ENCODE data around the gene PICK1.

Gene PICK1

GRCh38 chr22:38089474-38089851 lies 32.3 kb downstream of the PICK1 start:
- 0 out of 2 replicates have a peak overlapping the region, but pooled peaks have one; percentile 4 for H3K27ac ChIP-seq
- TF ChIP-seq ZFX (IDR thresholded peaks at IDR 0.05; ENCODE audit: borderline replicate concordance) (no peak), CTCF (IDR thresholded peaks at IDR 0.05) (no peak)

GRCh38 chr22:38097058-38097457 lies 39.9 kb downstream of the PICK1 start:
- TF ChIP-seq CTCF (IDR thresholded peaks at IDR 0.05), result no peak
- no peak for TF ChIP-seq ZFX (IDR thresholded peaks at IDR 0.05; ENCODE audit: borderline replicate concordance)
- no peak overlapping the region for H3K27ac ChIP-seq

- TF ChIP-seq CTCF (IDR thresholded peaks at IDR 0.05), result no peak
- no peak for TF ChIP-seq ZFX (IDR thresholded peaks at IDR 0.05; ENCODE audit: borderline replicate concordance)
- no peak overlapping the region for H3K27ac ChIP-seq
These were observed 40.6 kb downstream of the PICK1 start for GRCh38 chr22:38097557-38098409.

- no peak for TF ChIP-seq ZFX (IDR thresholded peaks at IDR 0.05; ENCODE audit: borderline replicate concordance)
- TF ChIP-seq CTCF (IDR thresholded peaks at IDR 0.05), result no peak
These were observed 41.4 kb downstream of the PICK1 start for GRCh38 chr22:38098410-38099249.

GRCh38 chr22:38103641-38104040 lies 46.4 kb downstream of the PICK1 start:
- no peak for TF ChIP-seq ZFX (IDR thresholded peaks at IDR 0.05; ENCODE audit: borderline replicate concordance)
- no peak for TF ChIP-seq CTCF (IDR thresholded peaks at IDR 0.05)
- 0 out of 2 replicates have a peak overlapping the region, but pooled peaks have one; percentile 39 for H3K27ac ChIP-seq

More at GRCh38 chr22:38098410-38099249, 41.4 kb downstream of the PICK1 start:
- H3K27ac ChIP-seq, result no peak overlapping the region

GRCh38 chr22:38104084-38104483 lies 46.9 kb downstream of the PICK1 start:
- 0 out of 2 replicates have a peak overlapping the region, but pooled peaks have one; percentile 39 for H3K27ac ChIP-seq
- TF ChIP-seq CTCF (IDR thresholded peaks at IDR 0.05) (peak; percentile 34; the same call in 1 of the 2 replicates), ZFX (IDR thresholded peaks at IDR 0.05; ENCODE audit: borderline replicate concordance) (no peak)

Measured in 22Rv1 (cell line).